Panc1 (cell line): ENCODE data around the gene GAGE2A.
"Not testable (repeated sequence)": the region's sequence is repeated elsewhere in the genome, so short reads cannot be mapped to it uniquely, and the experiment has no call there.

Experiments
- CTCF ChIP-seq: fragments of 450-650 bp; IDR thresholded peaks from 2 replicates; pipeline ENCODE4 v1.5.1; 2017; ENCODE audit warnings: mild to moderate bottlenecking
- POLR2AphosphoS5 ChIP-seq: IDR thresholded peaks from 2 replicates; pipeline ENCODE4 v1.6.1; 2012; ENCODE audit warnings: mild to moderate bottlenecking, low read depth, low read length, moderate library complexity
- REST ChIP-seq, 2 experiments: IDR thresholded peaks; 2 replicates each; pipeline ENCODE4 v1.6.1; 2011 to 2012; ENCODE audit warnings: low read depth in 2 of 2, control low read depth in 1 of 2, low read length in 1 of 2, mild to moderate bottlenecking in 1 of 2, moderate library complexity in 1 of 2; ENCODE audit not compliant: insufficient read depth in 1 of 2
- TCF7L2 ChIP-seq: IDR thresholded peaks from 2 replicates; pipeline ENCODE4 v1.6.1; 2011; ENCODE audit warnings: mild to moderate bottlenecking, low read depth, low read length, inconsistent platforms

- TF ChIP-seq TCF7L2; CTCF; REST (IDR thresholded peaks at IDR 0.05; ENCODE audit: insufficient read depth in 1 of 2, low read depth in 2 of 2, low read length in 1 of 2); POLR2AphosphoS5: not testable (repeated sequence)
Measured at GRCh38 chrX:49589769-49590478, 628 bp downstream of the GAGE2A start.
